Astrocyte (in vitro differentiated cells and primary cell): ENCODE measurements around the gene MXRA7. TPM values are rescaled to one million over a fixed set of nuclear protein-coding genes. Genes with fewer than 3 reads are reported as not detected.

Source experiments
- DNase-seq: peaks from one replicate; pipeline ENCODE4 v3.0.0-alpha.2; 2010; ENCODE audit warnings: low read depth
- FAIRE-seq: peaks from 2 replicates; lab custom pipeline; 2011; peaks lifted over from hg19 to GRCh38; lab: Jason Lieb, UNC
- H2AFZ ChIP-seq: 2 replicates; pipeline ENCODE4 v1.6.0; 2012; ENCODE audit warnings: low read depth, low read length, inconsistent platforms
- H3K27ac ChIP-seq: 2 replicates; pipeline ENCODE4 v1.5.1; 2011; ENCODE audit warnings: low read depth, low read length, inconsistent platforms
- H3K27me3 ChIP-seq: 2 replicates; pipeline ENCODE4 v1.6.0; 2011; ENCODE audit warnings: low read length, inconsistent platforms; ENCODE audit not compliant: insufficient read depth
- H3K36me3 ChIP-seq: 2 replicates; pipeline ENCODE4 v1.5.1; 2011; ENCODE audit warnings: low read length, inconsistent platforms; ENCODE audit not compliant: insufficient read depth
- H3K4me1 ChIP-seq: 2 replicates; pipeline ENCODE4 v1.5.1; 2011; ENCODE audit warnings: low read length, inconsistent platforms; ENCODE audit not compliant: insufficient read depth
- H3K4me2 ChIP-seq: 2 replicates; pipeline ENCODE4 v1.6.0; 2012; ENCODE audit warnings: low read length, inconsistent platforms
- H3K4me3 ChIP-seq: 2 replicates; pipeline ENCODE4 v1.5.1; 2011; ENCODE audit warnings: low read depth, mild to moderate bottlenecking, low read length, inconsistent platforms; ENCODE audit not compliant: insufficient read depth
- H3K79me2 ChIP-seq: 2 replicates; pipeline ENCODE4 v1.6.0; 2012; ENCODE audit warnings: mild to moderate bottlenecking, low read length, inconsistent platforms; ENCODE audit not compliant: insufficient read depth
- H3K9ac ChIP-seq: 2 replicates; pipeline ENCODE4 v1.6.0; 2012; ENCODE audit warnings: mild to moderate bottlenecking, low read length, inconsistent platforms
- H3K9me3 ChIP-seq: 2 replicates; pipeline ENCODE4 v1.5.1; 2012; ENCODE audit warnings: low read depth, mild to moderate bottlenecking, low read length, inconsistent platforms; ENCODE audit not compliant: insufficient read depth
- H4K20me1 ChIP-seq: 2 replicates; pipeline ENCODE4 v1.6.0; 2012; ENCODE audit warnings: low read length, inconsistent platforms; ENCODE audit not compliant: insufficient read depth
- H3K27ac Mint-ChIP-seq: one replicate; pipeline ENCODE4 v1.8.0; 2021; ENCODE audit warnings: mild to moderate bottlenecking, mixed read lengths; ENCODE audit not compliant: unreplicated experiment
- H3K27me3 Mint-ChIP-seq: one replicate; pipeline ENCODE4 v1.8.0; 2021; ENCODE audit warnings: low read depth, mixed read lengths; ENCODE audit not compliant: unreplicated experiment
- H3K36me3 Mint-ChIP-seq: one replicate; pipeline ENCODE4 v1.8.0; 2021; ENCODE audit warnings: low read depth, mixed read lengths; ENCODE audit not compliant: unreplicated experiment
- H3K4me1 Mint-ChIP-seq: one replicate; pipeline ENCODE4 v1.8.0; 2021; ENCODE audit warnings: low read depth, mixed read lengths; ENCODE audit not compliant: unreplicated experiment
- H3K4me3 Mint-ChIP-seq: one replicate; pipeline ENCODE4 v1.8.0; 2021; ENCODE audit warnings: mild to moderate bottlenecking, moderate library complexity, mixed read lengths; ENCODE audit not compliant: unreplicated experiment
- H3K9me3 Mint-ChIP-seq: one replicate; pipeline ENCODE4 v1.8.0; 2021; ENCODE audit warnings: mild to moderate bottlenecking, mixed read lengths; ENCODE audit not compliant: unreplicated experiment
- EZH2 ChIP-seq: IDR thresholded peaks from 2 replicates; pipeline ENCODE4 v1.6.1; 2012; ENCODE audit warnings: mild to moderate bottlenecking, low read length, inconsistent platforms; ENCODE audit not compliant: insufficient read depth
- total RNA-seq: library from RNA; stranded (reverse); gene quantifications from 2 replicates; pipeline ENCODE4 v1.2.1, GENCODE V29; 2021
- TF ChIP-seq, protein P1 (sequence below): IDR thresholded peaks from 2 replicates; pipeline ENCODE4 v1.5.1; 2011; ENCODE audit warnings: low read depth, mild to moderate bottlenecking, inconsistent platforms, low read length, moderate library complexity; ENCODE audit not compliant: insufficient read depth

MXRA7 gene
- total RNA-seq, 1 donor from 2014 or later: 177 TPM

DNA sequence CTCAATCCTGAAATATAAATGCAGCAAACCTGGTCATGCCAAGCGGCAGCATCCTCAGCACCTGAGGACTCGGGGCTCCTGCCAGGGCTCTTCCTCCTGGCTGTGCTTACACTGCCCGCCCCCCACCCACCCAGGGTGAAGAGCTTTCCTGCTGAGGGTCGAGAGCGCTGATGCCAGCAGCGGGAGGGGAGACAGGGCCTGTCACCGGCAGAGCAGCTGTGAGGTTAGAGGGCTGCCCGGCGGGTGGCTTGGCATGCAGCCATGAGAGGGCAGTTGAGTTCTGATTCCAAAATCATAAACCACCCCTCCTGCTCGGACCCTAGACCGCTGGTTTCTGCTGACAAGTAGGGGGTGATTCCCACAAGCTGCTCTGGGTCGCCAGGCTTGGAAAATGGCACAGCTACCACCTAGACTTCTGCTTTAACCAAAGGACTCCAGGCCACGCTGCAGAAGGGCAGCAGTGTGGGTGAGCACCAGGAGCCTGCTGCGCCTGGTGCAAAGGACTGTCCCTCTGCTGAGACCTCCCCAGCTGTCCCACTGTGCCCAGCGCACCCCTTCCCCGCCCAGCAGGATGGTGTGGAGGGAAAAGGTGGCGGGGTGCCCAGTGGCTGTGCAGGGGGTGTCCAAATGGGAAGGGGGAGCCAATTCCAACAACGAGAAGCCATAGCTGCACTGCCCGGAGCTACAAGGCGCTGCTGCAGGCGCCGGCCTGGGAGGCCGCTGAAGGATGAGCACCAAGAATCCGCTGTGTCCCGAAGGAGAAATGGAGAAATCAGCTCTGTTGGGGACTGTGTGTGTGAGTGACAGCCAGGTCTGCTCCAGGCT lies 26.6 kb downstream of the MXRA7 start:
- Histone ChIP-seq H4K20me1 (peaks cover 82% of the 10 kb centered on the region), H3K9me3 (no peaks in the 10 kb centered on the region), H3K36me3 (peaks cover 5% of the 10 kb centered on the region), H3K27ac (no peak overlapping the region), H3K4me3 (no peak overlapping the region), H3K9ac (no peak overlapping the region), H3K27me3 (no peaks in the 10 kb centered on the region), H3K4me1 (peaks cover 33% of the 10 kb centered on the region), H3K4me2 (no peak overlapping the region), H3K79me2 (peaks cover 29% of the 10 kb centered on the region), H2AFZ (no peak overlapping the region)
- Mint-ChIP-seq H3K27me3 (no peaks in the 10 kb centered on the region), H3K4me1 (peaks cover 32% of the 10 kb centered on the region), H3K9me3 (no peaks in the 10 kb centered on the region), H3K36me3 (peaks cover 19% of the 10 kb centered on the region), H3K27ac (no peak overlapping the region), H3K4me3 (no peak overlapping the region)
- TF ChIP-seq EZH2: no peak
- TF ChIP-seq, protein P1, sequence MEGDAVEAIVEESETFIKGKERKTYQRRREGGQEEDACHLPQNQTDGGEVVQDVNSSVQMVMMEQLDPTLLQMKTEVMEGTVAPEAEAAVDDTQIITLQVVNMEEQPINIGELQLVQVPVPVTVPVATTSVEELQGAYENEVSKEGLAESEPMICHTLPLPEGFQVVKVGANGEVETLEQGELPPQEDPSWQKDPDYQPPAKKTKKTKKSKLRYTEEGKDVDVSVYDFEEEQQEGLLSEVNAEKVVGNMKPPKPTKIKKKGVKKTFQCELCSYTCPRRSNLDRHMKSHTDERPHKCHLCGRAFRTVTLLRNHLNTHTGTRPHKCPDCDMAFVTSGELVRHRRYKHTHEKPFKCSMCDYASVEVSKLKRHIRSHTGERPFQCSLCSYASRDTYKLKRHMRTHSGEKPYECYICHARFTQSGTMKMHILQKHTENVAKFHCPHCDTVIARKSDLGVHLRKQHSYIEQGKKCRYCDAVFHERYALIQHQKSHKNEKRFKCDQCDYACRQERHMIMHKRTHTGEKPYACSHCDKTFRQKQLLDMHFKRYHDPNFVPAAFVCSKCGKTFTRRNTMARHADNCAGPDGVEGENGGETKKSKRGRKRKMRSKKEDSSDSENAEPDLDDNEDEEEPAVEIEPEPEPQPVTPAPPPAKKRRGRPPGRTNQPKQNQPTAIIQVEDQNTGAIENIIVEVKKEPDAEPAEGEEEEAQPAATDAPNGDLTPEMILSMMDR: no peak
- no peak for FAIRE-seq
- DNase-seq: no peak

DNA sequence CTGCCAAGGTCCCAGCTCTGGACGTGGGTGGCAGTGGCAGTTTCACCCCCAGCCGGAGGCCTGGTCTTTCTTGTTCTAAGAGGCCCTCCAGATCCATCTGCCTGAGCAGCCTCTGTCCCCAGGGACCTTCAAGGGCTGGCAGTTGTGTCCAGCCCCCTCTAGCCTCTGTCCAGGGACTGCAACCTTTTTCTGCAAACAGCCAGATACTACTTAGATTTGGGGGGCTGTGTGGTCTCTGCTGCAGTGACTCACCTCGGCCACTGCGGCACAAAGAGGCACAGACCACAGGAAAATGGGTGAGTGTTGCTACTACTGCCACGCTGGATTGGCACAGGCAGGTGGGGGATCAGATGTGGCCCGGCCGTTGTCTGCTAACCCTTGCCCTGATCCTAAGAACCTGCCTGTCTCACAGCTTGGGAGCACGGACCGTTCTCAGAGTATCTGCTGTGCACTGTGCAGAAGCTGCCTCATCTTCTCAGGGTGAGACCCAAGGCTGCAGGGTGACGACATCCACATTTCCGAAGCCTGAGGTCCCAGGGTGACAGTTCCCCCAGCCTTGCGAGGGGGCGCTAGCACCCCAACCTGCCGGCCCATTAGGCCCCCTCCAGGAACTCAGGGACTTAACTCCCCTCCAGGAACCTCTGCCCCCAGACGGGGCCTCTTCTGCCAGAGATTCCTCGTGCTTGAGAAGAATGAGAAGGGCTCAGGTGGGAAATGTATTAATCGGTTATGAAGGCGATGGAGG lies 27.6 kb downstream of the MXRA7 start:
- Histone ChIP-seq H4K20me1 (peaks cover 73% of the 10 kb centered on the region), H2AFZ (no peak overlapping the region), H3K79me2 (peaks cover 22% of the 10 kb centered on the region), H3K4me1 (peaks cover 23% of the 10 kb centered on the region), H3K36me3 (peaks cover 5% of the 10 kb centered on the region), H3K27me3 (no peaks in the 10 kb centered on the region), H3K4me3 (no peak overlapping the region), H3K27ac (no peak overlapping the region), H3K9me3 (no peaks in the 10 kb centered on the region), H3K4me2 (no peak overlapping the region), H3K9ac (no peak overlapping the region)
- H3K9me3 Mint-ChIP-seq: no peaks in the 10 kb centered on the region
- TF ChIP-seq, protein P1: no peak
- TF ChIP-seq EZH2: no peak
- H3K4me3 Mint-ChIP-seq: peak overlapping the region; percentile 20
- H3K27me3 Mint-ChIP-seq: no peaks in the 10 kb centered on the region
- DNase-seq (no peak), FAIRE-seq (no peak)
- peaks cover 25% of the 10 kb centered on the region for H3K4me1 Mint-ChIP-seq
- peaks cover 13% of the 10 kb centered on the region for H3K36me3 Mint-ChIP-seq
- H3K27ac Mint-ChIP-seq: no peak overlapping the region
